DOHH2 (cell line): ENCODE results near the gene ROBO1.
"Not testable (repeated sequence)": the region's sequence is repeated elsewhere in the genome, so short reads cannot be mapped to it uniquely, and the experiment has no call there.

Source experiments
- H3F3A ChIP-seq: fragments of 200-600 bp; sonication (generic), shearing (Covaris generic); 2 replicates; pipeline ENCODE4 v1.6.0; 2016; ENCODE audit warnings: antibody characterized with exemption, mild to moderate bottlenecking; ENCODE audit not compliant: control insufficient read depth, insufficient read depth
- H3K27ac ChIP-seq: fragments of 200-600 bp; sonication (generic); 2 replicates; pipeline ENCODE4 v1.5.1; 2014; ENCODE audit warnings: low read depth, mild to moderate bottlenecking, low read length, moderate library complexity
- H3K27me3 ChIP-seq: fragments of 200-600 bp; sonication (generic); 2 replicates; pipeline ENCODE4 v1.6.1; 2014; ENCODE audit warnings: mild to moderate bottlenecking, low read length, mixed read lengths; ENCODE audit not compliant: control insufficient read depth
- H3K36me3 ChIP-seq: fragments of 200-600 bp; sonication (generic); 2 replicates; pipeline ENCODE4 v1.6.1; 2014; ENCODE audit warnings: mild to moderate bottlenecking, low read length, moderate library complexity, mixed read lengths; ENCODE audit not compliant: control insufficient read depth
- H3K4me1 ChIP-seq: fragments of 200-600 bp; sonication (generic); 2 replicates; pipeline ENCODE4 v1.6.1; 2014; ENCODE audit warnings: mild to moderate bottlenecking, low read length, mixed read lengths; ENCODE audit not compliant: control insufficient read depth
- H3K4me2 ChIP-seq: fragments of 200-600 bp; sonication (generic); 2 replicates; pipeline ENCODE4 v1.6.0; 2014; ENCODE audit warnings: mild to moderate bottlenecking, low read length, moderate library complexity
- H3K4me3 ChIP-seq: fragments of 200-600 bp; sonication (generic); 2 replicates; pipeline ENCODE4 v1.5.1; 2014; ENCODE audit warnings: mild to moderate bottlenecking, low read length, mixed read lengths
- H3K79me2 ChIP-seq: fragments of 200-600 bp; sonication (generic); 2 replicates; pipeline ENCODE4 v1.6.1; 2014; ENCODE audit warnings: mild to moderate bottlenecking, low read length, mixed read lengths; ENCODE audit not compliant: control insufficient read depth
- H3K9me2 ChIP-seq: fragments of 200-600 bp; sonication (generic); replicated peaks from 2 replicates; pipeline ENCODE4 v1.6.1; 2014; ENCODE audit warnings: mild to moderate bottlenecking, low read length, mixed read lengths; ENCODE audit not compliant: control insufficient read depth
- H3K9me3 ChIP-seq: fragments of 200-600 bp; sonication (generic); 2 replicates; pipeline ENCODE4 v1.6.1; 2014; ENCODE audit warnings: antibody characterized with exemption, low read length, mixed read lengths; ENCODE audit not compliant: control insufficient read depth, insufficient read depth
- H4K20me1 ChIP-seq: fragments of 200-600 bp; sonication (generic); 2 replicates; pipeline ENCODE4 v1.6.0; 2014; ENCODE audit warnings: low read depth, mild to moderate bottlenecking, antibody characterized with exemption, low read length, moderate library complexity; ENCODE audit not compliant: control insufficient read depth, insufficient read depth
- CTCF ChIP-seq: fragments of 200-600 bp; sonication (generic); IDR thresholded peaks from one replicate; pipeline ENCODE4 v1.5.1; 2014; ENCODE audit warnings: antibody characterized with exemption, mild to moderate bottlenecking, low read depth, low read length; ENCODE audit not compliant: poor library complexity, severe bottlenecking
- EZH2phosphoT487 ChIP-seq: fragments of 200-600 bp; sonication (generic); IDR thresholded peaks from 2 replicates; pipeline ENCODE4 v1.6.1; 2017; ENCODE audit warnings: borderline replicate concordance, mild to moderate bottlenecking, antibody characterized with exemption, low read length, moderate library complexity, mixed read lengths

ROBO1 gene

GRCh38 chr3:78757731-78758130, 1010.1 kb downstream of the ROBO1 start:
- TF ChIP-seq EZH2phosphoT487: no peak
- no peak for TF ChIP-seq CTCF
- no peak overlapping the region for H3K4me2 ChIP-seq
- no peak overlapping the region for H3K27ac ChIP-seq

GRCh38 chr3:78754066-78754743, 1013.6 kb downstream of the ROBO1 start:
- Histone ChIP-seq H4K20me1 (no peaks in the 10 kb centered on the region), H3K27ac (no peak overlapping the region), H3K9me2 (no peaks in the 10 kb centered on the region), H3K79me2 (no peaks in the 10 kb centered on the region), H3F3A (no peaks in the 10 kb centered on the region), H3K4me1 (no peaks in the 10 kb centered on the region), H3K4me3 (no peak overlapping the region), H3K4me2 (no peak overlapping the region), H3K27me3 (no peaks in the 10 kb centered on the region), H3K9me3 (no peaks in the 10 kb centered on the region), H3K36me3 (no peaks in the 10 kb centered on the region)
- no peak for TF ChIP-seq CTCF
- no peak for TF ChIP-seq EZH2phosphoT487

More at GRCh38 chr3:78757731-78758130, 1010.1 kb downstream of the ROBO1 start:
- no peak overlapping the region for H3K4me3 ChIP-seq
- no peaks in the 10 kb centered on the region for H3K27me3 ChIP-seq
- no peaks in the 10 kb centered on the region for H3K9me2 ChIP-seq
- H3K36me3 ChIP-seq: no peaks in the 10 kb centered on the region
- no peaks in the 10 kb centered on the region for H3K79me2 ChIP-seq
- no peaks in the 10 kb centered on the region for H3F3A ChIP-seq
- H3K4me1 ChIP-seq: no peaks in the 10 kb centered on the region
- H4K20me1 ChIP-seq: no peaks in the 10 kb centered on the region
- no peaks in the 10 kb centered on the region for H3K9me3 ChIP-seq

GRCh38 chr3:78751266-78751665, 1016.5 kb downstream of the ROBO1 start:
- H3K4me2 ChIP-seq: no peak overlapping the region
- no peaks in the 10 kb centered on the region for H3K27me3 ChIP-seq
- no peak overlapping the region for H3K4me3 ChIP-seq
- no peak overlapping the region for H3K27ac ChIP-seq
- TF ChIP-seq EZH2phosphoT487 (no peak), CTCF (no peak)
- no peaks in the 10 kb centered on the region for H3K9me3 ChIP-seq
- H4K20me1 ChIP-seq: no peaks in the 10 kb centered on the region
- H3F3A ChIP-seq: no peaks in the 10 kb centered on the region
- H3K79me2 ChIP-seq: no peaks in the 10 kb centered on the region
- H3K36me3 ChIP-seq: no peaks in the 10 kb centered on the region
- no peaks in the 10 kb centered on the region for H3K9me2 ChIP-seq
- H3K4me1 ChIP-seq: no peaks in the 10 kb centered on the region

GRCh38 chr3:78750291-78750690, 1017.5 kb downstream of the ROBO1 start:
- H3F3A ChIP-seq, H3K27me3 ChIP-seq, H3K4me3 ChIP-seq, H3K4me1 ChIP-seq, H3K9me2 ChIP-seq, H3K4me2 ChIP-seq, H3K36me3 ChIP-seq, H3K79me2 ChIP-seq, H3K27ac ChIP-seq, H4K20me1 ChIP-seq, H3K9me3 ChIP-seq: not testable (repeated sequence)
